ENCODE results near the gene ARHGAP19.
A peak's percentile ranks its signal among the peaks of the same experiment; 100 is the strongest.

The ARHGAP19 gene

DNA sequence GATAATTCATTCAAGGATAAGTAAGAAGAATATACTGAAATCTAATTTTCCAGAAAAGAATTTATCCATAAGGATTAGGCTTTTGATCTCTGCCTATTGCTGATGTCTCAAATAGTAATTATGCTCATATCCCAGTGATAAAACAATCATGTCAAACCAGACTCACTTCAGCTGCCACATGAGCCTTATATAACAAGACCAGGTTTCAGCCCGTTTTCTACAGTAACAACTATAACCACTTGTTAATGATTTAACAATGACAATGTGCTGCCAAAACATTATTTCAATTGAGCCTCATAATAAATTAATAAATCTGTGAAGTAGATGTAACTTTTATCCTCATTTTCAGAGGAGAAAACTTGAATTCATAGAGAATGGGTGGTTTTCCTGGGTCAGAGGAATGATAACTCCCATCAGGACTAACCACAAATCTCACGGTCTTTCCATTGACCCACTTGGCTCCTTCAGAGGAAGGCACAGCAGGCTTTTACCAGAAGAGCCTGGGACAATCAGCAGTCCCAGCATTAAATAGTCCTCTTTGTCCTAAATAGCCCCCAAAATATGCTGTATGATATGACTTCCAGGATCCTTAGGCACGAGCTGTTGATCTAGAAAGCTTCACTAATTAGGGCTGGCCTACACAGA, 64.2 kb downstream of the ARHGAP19 start:
- no peak for DNase-seq

DNA sequence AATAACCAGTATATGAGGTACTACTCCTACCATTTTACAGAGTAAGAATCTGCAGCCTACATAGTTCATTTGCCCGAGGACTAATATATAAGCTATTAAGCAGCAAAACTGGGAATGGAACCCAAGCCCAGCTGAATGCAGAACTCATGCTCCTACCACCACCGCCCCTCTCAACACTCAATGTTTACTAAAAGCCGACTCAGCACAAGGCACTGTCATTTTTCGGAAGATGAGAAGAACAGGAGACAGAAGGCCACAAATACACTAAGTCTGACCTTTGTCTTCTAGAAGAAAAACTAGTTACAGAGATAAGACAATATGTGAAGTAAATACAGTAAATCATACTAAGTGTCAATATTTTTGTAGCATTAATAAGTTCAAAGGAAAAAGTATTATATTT, 66.0 kb downstream of the ARHGAP19 start:
- no peak for DNase-seq

DNA sequence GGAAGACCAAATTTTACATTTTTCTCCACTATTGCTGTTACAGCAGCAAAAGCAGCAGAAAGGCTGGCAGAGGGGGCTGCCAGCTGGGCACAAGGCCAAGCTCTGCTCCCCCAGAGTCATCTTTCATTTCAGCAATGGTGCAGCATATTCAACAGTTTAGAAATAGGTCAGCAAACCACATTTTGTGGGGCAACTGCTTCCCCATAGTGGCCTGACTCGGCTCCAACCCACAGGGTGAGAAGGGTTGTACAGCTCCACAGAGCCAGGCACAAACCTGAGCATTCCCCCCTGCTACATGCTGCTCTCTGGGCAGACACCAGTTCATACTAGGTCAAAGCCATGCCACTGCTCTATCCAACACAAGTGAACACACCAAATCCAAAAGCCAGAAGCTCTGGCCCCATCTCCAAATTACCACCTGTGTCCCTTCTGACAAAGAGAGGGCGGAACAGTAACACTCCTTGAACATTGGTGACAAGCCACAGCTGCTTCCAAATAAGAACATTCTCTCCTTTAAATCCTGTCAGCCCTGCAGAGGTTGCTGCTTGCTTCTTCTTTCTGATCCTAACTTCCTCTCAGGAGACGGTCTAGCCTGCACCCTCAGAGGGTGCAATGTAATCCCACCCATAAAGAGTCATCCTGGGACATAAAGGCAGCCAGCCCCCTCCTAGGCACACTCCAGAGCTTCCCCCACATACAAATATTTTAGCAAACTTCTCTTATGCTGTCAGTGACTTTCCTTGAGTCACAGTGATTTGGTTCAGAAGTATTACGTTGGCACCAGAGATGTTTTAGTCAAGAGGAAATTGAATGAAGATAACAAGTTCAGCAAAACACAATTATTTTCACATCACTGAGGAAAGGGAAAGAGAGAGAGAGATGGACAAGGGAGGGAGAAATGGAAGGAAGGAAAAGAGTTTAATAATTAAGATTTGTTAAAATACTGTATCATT, 67.7 kb downstream of the ARHGAP19 start:
- DNase-seq: no peak

DNA sequence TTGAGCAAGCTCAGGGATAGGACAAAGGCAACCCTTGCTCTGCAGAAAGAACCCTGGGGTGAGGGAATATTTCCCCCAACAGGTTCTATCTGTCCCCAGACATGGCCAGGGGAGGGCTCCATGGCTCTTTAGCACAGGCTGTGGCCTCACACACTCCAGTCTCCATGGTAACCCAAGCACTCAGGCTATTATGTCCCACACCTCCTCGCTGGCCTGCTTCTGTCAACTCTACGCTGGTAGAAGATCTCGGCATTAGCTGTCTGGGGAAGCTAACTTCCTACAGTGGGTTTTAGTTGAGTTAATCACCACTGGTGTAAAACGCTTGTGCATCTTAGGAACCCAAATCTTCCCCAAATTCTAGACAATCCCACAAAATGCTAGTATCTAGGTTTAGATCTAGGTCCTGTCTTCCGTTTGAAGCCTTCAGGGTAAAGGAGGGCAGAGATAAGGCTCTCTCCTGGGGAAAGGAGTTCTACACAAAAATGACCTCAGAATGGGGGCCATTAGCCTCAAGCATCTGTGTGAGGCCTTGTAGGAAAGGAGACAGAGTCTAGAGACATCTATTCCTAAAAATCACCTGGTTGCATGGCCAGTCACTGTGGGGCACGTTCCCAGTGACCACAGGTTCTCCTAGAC, 70.0 kb downstream of the ARHGAP19 start:
- DNase-seq: no peak

DNA sequence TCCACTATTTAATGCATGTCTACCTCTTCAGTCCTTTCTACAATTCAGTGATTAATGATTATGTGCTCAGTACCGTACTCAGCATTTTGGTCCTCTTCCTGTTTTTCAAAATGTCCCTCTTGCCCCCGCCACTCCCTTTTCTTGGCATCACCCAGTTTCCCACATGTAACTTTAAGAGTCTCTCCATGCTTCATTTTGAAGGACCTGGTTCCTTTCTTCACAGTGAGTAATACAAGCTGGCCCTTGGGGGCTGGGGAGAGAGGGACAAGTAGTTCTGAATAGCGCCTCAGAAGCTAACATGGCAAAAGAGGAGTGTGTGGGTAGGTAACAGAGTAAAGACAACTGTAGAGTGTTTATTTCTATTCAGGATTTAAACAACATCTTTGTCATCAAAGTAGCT, 72.1 kb downstream of the ARHGAP19 start:
- DNase-seq: no peak

DNA sequence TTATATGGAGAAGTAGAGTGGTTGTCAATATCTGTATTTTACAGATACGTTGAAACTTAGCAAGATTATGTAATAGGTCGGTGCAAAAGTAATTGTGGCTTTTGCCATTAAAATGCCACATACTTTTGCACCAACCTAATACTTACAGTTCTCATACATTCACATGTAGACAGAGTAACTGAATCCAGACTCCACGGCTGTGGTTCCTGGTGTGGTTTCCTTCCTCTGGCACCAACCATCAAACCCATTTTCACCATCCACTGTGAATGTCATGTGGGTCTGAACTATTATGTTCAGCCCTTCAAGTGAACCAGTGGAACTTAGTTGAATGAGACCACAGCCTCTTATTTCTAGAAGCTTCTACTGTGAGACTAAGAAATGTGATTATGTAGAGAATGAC, 75.1 kb downstream of the ARHGAP19 start:
- DNase-seq: no peak

DNA sequence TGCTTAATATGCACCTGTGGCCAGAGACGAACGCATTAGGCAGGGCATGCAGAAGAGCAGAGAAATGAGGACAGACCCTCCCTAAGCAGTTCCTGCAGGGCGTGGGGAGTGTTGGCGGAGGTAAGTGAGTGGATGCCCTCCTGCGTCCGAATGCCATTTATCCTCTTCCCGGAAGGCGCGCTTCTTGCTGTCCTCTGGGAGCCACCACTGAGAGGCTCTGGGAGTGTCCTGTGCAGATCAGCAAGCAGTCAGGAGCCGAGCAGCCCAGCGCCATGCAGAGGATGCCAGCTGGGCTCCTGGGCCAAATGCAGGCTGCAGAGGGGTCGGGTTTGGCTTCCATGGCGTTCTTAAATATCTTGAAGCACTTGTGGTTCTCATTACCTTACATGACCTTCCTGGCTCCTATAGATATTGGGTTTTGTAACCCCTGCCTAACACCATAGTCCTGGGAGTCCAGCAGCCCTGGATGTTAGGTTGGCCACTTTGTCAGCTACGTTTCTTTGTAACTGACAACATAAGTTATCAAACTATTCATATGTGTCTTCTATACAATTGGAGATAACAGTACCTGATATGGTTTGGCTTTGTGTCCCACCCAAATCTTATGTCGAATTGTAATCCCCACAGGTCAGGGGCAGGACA, 76.7 kb downstream of the ARHGAP19 start:
- DNase-seq: no peak

DNA sequence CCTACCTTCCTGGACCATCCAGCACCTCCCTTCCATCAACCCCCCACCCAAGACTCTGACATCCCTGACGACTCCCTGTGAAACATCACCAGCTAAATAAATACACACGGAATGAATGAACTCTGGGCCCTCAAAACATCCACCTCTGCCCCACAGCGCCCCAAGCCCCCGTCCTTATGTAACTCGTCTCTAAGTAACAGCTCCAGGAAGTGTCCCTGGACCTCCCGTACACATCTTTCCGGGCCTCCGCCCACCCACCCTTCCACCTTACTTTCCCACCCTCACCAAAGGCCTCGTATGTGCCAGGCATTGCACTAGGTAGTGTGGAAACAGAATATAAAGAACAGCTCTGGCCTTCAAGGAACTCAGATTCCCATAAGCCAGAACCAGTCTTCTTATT, 79.0 kb downstream of the ARHGAP19 start:
- no peak for DNase-seq

DNA sequence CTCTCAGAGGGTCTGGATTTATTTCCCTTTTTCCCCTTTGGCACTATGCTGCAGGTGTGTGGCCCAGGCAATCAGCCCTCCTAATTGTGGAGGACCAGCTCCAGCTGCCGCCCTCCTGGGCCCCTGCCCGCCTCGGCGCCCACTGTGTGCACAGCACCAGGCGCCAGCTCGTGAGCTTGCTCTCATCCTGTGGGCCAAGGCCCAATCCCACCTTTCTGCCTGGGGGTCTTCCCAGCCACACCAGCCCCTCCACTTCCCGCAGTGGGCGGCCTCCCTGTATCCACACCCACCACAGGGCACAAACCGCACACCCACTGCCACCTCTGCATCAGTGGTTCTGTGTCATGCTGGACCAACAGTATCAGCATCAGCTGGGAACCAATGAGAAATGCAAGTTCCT, 81.2 kb downstream of the ARHGAP19 start:
- no peak for DNase-seq

DNA sequence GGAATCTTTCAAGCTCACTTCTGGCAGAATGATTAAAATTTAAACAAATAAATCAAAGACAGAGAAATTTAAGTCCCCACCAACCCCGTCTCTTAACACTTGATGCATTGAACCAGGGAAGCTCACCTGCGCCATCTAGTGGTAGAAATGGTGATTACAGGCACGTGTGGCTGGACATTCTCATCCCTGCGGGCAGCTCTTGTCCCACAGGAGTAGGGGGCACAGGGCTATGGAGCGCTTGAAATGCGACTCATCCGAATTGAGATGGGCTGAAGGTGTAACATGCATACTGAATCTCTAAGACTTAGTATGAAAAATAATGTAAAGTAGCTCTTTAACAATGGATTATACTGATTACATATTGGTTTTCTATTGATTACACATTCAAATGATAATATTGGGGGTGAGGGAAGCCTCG, 81.9 kb downstream of the ARHGAP19 start:
- DNase-seq: peak; percentile 52

DNA sequence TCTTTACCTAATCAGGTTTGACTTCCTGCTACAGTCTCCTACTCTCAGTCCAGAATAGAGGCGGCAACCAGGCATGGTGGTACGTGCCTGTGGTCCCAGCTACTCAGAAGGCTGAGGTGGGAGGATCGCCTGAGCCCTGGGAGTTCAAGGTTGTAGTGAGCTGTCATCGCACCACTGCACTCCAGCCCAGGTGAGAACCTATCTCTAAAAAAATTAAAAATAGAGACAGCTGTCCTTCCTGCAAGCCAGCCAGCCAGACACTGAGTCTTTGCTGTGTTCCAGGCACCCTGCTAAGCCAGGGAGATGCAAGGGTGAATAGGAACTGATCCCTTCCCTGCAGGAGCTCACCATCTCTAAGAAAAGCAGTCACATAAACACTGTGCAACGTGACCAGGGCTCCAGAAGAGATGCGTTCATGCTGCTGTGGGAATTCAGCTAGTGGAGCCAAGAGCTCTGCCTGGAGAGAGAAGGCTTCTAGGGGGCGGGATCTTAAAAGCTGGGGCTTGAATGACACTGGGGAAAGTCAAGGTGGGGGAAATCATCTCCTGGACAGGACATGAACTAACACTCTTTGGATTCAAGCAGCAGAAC, 84.6 kb downstream of the ARHGAP19 start:
- DNase-seq: no peak

DNA sequence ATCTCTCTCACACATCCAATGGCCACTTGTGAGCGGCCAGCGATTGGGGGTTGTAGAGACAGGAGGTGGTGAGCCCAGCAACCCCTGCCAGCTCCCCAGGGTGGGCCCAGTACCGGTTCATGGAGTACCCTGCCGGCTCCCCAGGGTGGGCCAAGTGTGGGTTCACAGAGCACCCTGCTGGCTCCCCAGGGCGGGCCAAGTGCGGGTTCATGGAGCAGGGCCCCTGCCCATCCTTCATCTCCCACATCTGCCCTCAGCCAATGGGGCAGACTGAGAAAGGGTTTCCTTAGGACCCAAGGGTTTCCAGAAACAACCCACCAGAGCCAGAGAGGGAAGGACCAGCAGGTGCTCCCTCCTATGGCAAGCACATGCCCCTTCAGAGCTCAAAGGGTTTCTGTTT, 85.3 kb downstream of the ARHGAP19 start:
- DNase-seq: no peak

DNA sequence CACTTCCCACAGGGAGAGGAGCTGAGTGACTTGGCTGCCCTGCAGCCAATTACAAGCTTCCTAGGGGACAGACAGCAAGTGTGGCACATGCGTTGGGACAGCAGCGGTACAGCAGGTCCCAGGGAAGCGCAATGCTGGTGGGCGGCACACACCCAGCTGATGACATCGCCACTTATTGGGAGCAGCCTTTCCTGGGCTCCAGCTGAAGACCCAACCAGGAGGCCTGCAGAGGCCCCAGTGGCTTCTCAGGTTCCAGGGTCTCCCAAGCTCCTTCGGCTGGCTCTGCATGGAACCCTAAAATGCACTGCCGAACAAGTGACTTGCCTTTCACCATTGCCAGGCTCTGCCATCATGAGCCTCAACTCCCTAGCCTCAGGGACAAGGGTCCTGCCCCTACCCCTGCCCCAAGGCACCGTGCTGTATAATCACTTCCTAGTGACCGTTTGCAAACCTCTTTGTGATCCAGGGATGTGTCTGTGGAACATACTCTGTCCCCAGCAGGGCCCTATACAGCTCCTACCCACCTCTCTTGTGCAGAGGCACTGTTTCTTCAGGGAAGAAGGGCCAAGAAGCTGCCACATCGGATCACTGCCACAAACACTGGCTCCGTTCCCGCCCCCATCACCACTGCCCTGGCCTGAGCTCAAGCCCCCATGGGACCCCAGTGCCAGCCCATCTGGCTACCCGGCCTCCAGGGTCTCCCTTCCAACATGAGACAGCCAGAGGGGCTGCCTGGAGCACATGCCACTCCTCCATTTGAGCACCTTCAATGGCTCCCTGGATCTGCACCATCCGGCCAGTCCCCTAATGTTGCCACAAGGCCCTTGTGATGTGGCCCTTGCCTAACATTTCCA, 87.4 kb downstream of the ARHGAP19 start:
- no peak for DNase-seq

DNA sequence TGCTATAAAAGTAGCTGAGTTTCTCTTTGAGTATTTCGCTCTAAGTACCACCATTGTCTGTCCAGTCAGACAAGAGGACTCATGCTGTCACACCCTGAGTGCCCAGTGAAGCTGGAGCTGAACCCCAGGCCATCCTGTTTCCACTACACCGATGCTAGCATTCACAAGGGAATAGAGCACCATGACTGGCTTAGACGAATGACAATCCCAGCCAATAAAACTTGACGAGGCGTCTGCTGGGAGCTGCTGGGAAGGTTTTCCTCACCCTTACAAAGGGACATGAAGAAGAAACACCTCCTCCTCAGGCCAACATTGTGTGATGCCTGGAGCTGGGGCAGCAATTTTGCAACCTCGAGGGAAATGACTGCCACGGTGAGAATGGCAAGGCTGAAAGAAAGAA, 89.2 kb downstream of the ARHGAP19 start:
- DNase-seq: no peak

DNA sequence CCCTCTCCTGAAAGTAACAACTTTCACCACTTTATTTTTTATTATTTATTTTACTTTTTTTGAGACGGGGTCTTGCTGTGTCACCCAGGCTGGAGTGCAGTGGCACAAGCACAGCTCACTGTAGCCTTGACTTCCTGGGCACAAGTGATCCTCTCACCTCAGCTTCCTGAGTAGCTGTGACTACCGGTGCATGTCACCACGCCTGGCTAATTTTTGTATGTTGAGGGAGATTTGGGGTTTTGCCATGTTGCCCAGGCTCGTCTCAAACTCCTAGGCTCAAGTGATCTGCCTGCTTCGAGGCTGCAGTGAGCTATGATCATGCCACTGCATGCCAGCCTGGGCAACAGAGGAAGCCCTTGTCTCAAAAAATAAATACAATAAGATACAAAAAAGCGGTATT, 91.8 kb downstream of the ARHGAP19 start:
- DNase-seq: peak; percentile 2

DNA sequence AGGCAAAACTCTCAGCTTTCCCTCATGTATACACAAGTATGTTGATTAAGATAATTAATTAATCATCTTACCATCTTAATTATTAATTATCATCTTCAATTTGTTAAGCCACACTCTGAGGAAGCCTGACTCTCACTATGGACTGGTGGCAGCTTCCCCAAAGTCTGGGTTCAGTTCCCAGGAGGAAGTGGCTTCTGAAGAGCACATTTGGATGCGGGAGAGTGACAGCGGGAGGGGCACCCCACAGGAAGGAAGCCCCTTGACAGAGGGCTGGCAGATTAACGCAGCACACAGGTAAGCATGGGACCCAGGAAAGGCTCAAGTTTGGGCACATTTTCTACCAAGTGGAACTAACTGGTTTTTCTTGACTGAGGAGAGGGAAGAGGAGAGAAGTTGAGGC, 93.3 kb downstream of the ARHGAP19 start:
- DNase-seq: no peak

DNA sequence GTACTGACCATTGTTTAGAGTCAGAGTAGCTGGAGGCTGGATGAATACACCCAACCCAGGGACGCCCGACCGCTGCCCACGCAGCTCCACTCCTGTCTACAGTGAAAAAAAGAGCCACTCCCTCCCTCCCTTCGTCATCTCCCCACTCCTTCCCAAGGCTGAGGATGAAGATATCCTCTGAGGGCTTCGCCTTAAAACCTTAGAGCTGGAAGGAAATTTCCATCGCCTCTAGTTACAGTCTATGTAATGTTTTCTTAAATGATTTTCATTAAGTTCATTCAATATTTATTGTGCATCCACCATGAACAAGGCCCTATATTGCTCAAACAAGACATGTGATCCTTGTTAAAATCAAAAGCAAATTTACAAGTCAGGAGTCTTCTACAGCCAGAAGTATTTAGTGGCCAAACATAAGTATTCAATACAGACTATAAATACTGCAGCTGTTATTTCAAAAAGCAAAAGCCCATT, 95.4 kb downstream of the ARHGAP19 start:
- no peak for DNase-seq

DNA sequence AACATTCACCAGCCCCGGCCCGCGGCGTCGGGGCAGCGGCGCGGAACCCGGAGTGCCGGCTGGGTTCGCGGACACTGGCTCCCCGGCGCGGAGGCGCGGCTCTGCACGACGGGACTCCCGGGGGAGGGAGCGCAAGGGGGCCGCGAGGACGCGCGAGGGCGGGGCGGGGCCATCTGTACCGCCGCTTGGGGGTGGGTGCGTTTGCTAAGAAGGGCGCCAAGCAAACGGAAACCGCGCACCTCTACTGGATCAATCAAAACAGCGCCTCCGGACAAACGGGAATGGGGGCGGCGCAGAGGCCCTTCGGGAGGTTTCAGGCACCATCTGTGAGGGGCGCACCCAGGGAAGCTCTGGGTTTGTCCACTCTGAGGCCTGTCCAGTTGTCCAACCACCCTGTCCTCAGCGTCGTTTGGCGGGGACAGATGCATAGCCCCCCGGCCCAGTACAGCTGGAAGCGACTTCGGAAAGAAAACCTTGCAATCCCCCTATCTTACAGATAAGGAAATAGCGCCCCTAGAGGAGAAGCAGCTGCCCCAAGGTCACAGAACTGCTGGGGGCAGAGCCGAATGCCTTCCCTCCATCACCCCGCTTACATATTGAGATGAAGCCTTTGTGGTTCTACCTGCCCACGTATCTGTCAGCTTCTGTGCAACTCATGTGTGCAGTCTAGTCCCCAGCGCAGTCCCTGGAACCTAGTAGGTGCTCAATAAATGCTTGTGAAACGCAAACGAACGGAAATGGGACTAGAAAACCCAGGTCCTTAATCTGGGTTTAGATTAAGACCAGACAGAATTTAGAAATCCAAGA, 96.0 kb downstream of the ARHGAP19 start:
- peak; percentile 19 for DNase-seq

DNA sequence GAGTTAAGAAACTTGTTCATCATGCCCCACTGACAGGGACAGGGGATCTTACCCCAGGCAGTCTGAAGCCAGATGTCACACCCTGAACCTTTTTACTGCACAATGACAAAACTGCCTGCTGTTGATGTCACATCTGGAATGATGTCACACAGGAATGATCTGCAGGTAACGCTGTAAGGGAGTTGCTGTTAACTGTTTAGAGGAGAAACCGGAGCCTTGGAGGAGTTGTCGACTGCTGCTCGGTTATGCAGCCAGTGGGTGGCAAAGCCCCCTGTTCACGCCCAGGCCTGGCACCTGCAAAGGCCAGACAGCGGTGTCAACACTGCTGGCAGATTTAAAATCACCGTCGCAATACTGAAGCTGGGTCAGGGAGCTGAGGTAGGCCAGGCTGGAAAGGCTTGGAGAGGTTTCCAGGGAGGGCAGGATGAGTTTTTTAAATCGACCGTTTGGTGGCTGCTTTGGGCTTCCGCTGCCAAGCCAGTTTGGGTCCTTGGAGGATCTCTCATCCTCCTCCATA, 96.7 kb downstream of the ARHGAP19 start:
- peak; percentile 7 for DNase-seq

DNA sequence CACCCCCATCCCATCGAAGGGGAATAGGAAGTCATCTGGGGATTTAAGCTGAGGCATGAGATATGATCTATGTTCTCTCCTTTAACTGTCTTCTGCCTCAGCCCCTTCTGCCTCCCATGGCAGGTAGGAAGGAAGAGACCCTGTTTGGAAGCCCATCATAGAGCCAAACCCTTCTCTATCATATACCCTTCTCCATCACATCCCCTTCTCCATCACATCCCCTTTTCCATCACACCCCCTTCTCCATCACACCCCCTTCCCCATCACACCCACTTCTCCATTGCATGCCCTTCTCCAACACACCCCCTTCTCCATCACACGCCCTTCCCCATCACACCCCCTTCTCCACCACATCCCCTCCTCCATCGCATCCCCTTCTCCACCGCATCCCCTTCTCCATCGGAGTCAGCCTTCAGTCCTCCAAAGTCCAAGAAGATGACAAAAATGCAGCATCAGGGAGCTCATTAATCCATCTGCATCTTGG, 99.4 kb downstream of the ARHGAP19 start:
- no peak for DNase-seq

DNA sequence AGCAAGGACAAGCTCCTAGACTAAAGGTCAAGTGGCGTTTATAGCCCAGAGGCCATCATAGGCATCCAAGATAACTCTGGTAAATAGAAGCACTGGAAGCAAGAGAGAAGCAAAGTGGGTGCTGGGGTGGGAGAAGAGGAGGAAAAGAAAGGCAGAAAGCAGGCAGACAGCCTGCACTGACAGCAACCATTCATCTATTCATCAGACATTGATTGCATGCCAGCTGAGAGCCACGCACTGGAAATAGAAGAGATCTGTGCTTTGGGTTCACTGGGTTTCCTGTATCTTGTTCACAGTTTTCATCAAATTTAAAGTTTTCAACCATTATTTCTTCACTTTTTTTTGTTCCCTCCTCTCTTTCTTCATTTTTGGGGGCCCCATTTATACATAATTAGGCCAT, 102.0 kb downstream of the ARHGAP19 start:
- no peak for DNase-seq

Measured in kidney glomerular epithelial cell (primary cell).